ENCODE data around the gene COL5A2.

COL5A2 gene

DNA sequence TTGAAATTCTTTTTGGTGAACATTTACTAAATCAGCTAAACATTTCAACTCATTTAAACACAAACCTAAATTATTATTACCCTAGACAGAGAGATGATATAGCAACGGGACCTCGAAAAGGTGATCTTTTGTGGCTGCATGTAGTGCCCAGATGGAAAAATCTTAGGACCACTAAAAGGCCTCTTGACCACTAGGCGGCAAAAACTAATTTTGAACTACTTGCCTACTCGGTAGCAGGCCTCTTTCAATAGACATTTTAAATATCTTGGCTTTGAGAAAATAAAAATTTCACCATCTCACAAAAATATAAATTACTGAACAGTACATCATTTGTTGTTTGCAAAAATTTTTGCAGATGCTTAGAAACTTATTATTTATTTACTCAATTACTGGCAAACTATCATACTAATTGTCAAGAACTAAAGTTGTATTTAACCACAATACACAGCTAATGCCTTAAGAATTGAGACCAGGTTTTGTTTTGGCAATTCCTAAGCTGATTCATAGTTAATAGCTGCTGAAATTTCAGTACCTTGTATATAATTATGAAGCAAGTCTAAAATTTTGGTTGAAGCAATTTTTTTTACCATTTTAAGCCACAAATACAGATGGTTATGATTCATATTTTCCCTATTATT, 196.0 kb downstream of the COL5A2 start:
- Histone ChIP-seq H2AFZ (ENCODE audit: low read depth, low read length, severe bottlenecking) (no peak overlapping the region), H3K4me2 (ENCODE audit: low read depth, low read length, poor library complexity, severe bottlenecking) (no peak overlapping the region), H3K27me3 (ENCODE audit: low read length) (no peaks in the 10 kb centered on the region), H3K9ac (ENCODE audit: low read length) (no peak overlapping the region), H4K20me1 (ENCODE audit: low read depth, low read length) (no peaks in the 10 kb centered on the region; the same call in 1 of the 2 replicates), H3K4me3 (ENCODE audit: insufficient read depth, low read length, poor library complexity, severe bottlenecking) (no peak overlapping the region), H3K79me2 (ENCODE audit: insufficient read depth, low read length) (no peaks in the 10 kb centered on the region), H3F3A (ENCODE audit: insufficient read depth) (no peaks in the 10 kb centered on the region), H3K9me3 (ENCODE audit: insufficient read depth, low read length) (no peaks in the 10 kb centered on the region), H3K27ac (ENCODE audit: low read depth, low read length) (no peak overlapping the region), H3K36me3 (ENCODE audit: low read length) (no peaks in the 10 kb centered on the region), H3K9me2 (replicated peaks; ENCODE audit: insufficient read depth, low read length) (no peaks in the 10 kb centered on the region)
- TF ChIP-seq EZH2phosphoT487 (conservative IDR thresholded peaks at IDR 0.05; ENCODE audit: low read length) = no peak
- no peak for TF ChIP-seq CTCF (IDR thresholded peaks at IDR 0.05; ENCODE audit: insufficient read depth, low read length, poor library complexity, severe bottlenecking)
